ENCODE results near the gene RPS6KB2. TPM values are rescaled to one million over a fixed set of nuclear protein-coding genes. Genes with fewer than 3 reads are reported as not detected.
A peak's percentile ranks its signal among the peaks of the same experiment; 100 is the strongest.

Gene RPS6KB2
- total and polyA plus RNA-seq, 10 of the 15 experiments (the other 5 are each of a cell fraction or from before 2014, with no cell fraction given), result 0.39 to 101 (median 58.4) TPM

- Histone ChIP-seq H3K9me3 (replicated peaks; ENCODE audit: control insufficient read depth, insufficient read depth, low read length) (no peaks in the 10 kb centered on the region), H3K4me2 (ENCODE audit: control insufficient read depth, insufficient read depth) (peak overlapping the region; percentile 71), H3K27ac (ENCODE audit: control insufficient read depth, insufficient read depth) (peak overlapping the region; percentile 99), H3K79me2 (ENCODE audit: control insufficient read depth, insufficient read depth, low read length) (peaks cover 64% of the 10 kb centered on the region), H3K27me3 (replicated peaks in 1 of 2; ENCODE audit: control insufficient read depth in 2 of 2, insufficient read depth in 2 of 2, low read length in 1 of 2) (no peaks in the 10 kb centered on the region), H4K20me1 (ENCODE audit: control insufficient read depth, insufficient read depth) (no peaks in the 10 kb centered on the region), H2AFZ (ENCODE audit: control insufficient read depth, low read depth, low read length) (no peak overlapping the region), H3K36me3 (ENCODE audit: control insufficient read depth in 2 of 2, insufficient read depth in 2 of 2, low read length in 1 of 2) (peaks cover 6 to 20% of the 10 kb centered on the region in 2 experiments; a peak in 3 of 4 replicates), H3K9ac (ENCODE audit: control insufficient read depth, insufficient read depth, low read length) (peak overlapping the region; percentile 99), H3K4me1 (ENCODE audit: control insufficient read depth, insufficient read depth, low read length) (peaks cover 26% of the 10 kb centered on the region), H3K4me3 (peak overlapping the region; percentile 90; the same call in 1 of the 2 replicates)
- no peak for DNase-seq (ENCODE audit: low read depth, low spot score)
- 34% methylated on average over 22 of the region's 22 CpGs for WGBS (ENCODE audit: insufficient coverage, insufficient replicate concordance, low lambda C conversion rate, missing lambda C conversion rate)
- in situ Hi-C loops (cut with MboI), result no loop called here
- BruUV-seq (replicated peaks), result no TSS peak
- ChIA-PET SMC1A (ENCODE audit: uncharacterized antibody, unreplicated experiment) (no interaction called here), CTCF (interaction anchor here (1.0 kb wide), 1 partner anchor 25 kb away, joined by 3 read pairs; no protein-coding TSS in a partner anchor), POLR2A (interaction anchor here (0.6 to 2.3 kb wide), 5 partner anchors 30 to 42 kb away, joined by 3 to 10 read pairs (median 5); partner anchors contain the start of genes PPP1CA, RAD9A and TMEM134), RAD21 (ENCODE audit: unreplicated experiment) (interaction anchor here (1.5 to 7.2 kb wide), 2 partner anchors 27 to 31 kb away, joined by 3 to 112 read pairs; partner anchors contain the start of genes PPP1CA and TBC1D10C)
- intact Hi-C loops (cut with micrococcal nuclease; ENCODE audit: unreplicated experiment), result no loop called here
- ATAC-seq, result no peak
- FAIRE-seq, result no peak
- TF ChIP-seq, protein P1, sequence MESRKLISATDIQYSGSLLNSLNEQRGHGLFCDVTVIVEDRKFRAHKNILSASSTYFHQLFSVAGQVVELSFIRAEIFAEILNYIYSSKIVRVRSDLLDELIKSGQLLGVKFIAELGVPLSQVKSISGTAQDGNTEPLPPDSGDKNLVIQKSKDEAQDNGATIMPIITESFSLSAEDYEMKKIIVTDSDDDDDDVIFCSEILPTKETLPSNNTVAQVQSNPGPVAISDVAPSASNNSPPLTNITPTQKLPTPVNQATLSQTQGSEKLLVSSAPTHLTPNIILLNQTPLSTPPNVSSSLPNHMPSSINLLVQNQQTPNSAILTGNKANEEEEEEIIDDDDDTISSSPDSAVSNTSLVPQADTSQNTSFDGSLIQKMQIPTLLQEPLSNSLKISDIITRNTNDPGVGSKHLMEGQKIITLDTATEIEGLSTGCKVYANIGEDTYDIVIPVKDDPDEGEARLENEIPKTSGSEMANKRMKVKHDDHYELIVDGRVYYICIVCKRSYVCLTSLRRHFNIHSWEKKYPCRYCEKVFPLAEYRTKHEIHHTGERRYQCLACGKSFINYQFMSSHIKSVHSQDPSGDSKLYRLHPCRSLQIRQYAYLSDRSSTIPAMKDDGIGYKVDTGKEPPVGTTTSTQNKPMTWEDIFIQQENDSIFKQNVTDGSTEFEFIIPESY (IDR thresholded peaks at IDR 0.05), result peak; percentile 86
- no peak for TF ChIP-seq JUND (IDR thresholded peaks at IDR 0.05; ENCODE audit: low read depth, low read length)
- TF ChIP-seq PML (IDR thresholded peaks at IDR 0.05; ENCODE audit: low read length), result no peak
- no peak for TF ChIP-seq BACH1 (IDR thresholded peaks at IDR 0.05; ENCODE audit: borderline replicate concordance)
- 0 out of 2 replicates have a peak, but pooled peaks have one; percentile 29 for TF ChIP-seq TAF1 (IDR thresholded peaks at IDR 0.05; ENCODE audit: borderline replicate concordance, low read depth, low read length)
- TF ChIP-seq POLR2AphosphoS2 (IDR thresholded peaks at IDR 0.05; ENCODE audit: low read depth, low read length), result 0 out of 2 replicates have a peak, but pooled peaks have one; percentile 19
- peak; percentile 65 for TF ChIP-seq POLR2A (IDR thresholded peaks at IDR 0.05; ENCODE audit: low read depth, low read length)
- TF ChIP-seq PBX3 (IDR thresholded peaks at IDR 0.05; ENCODE audit: insufficient replicate concordance, low read depth, low read length), result peak; percentile 9
- TF ChIP-seq TCF3 (IDR thresholded peaks at IDR 0.05; ENCODE audit: borderline replicate concordance, insufficient read depth, low read depth, low read length), result no peak; the same call in 1 of the 2 replicates
- TF ChIP-seq NR2F1 (conservative IDR thresholded peaks at IDR 0.05), result 0 out of 2 replicates have a peak, but pooled peaks have one; percentile 45
These were observed 5.5 kb downstream of the RPS6KB2 start for GRCh38 chr11:67433536-67434394.
